ENCODE data around the gene FBXO3. TPM values are rescaled to one million over a fixed set of nuclear protein-coding genes. Genes with fewer than 3 reads are reported as not detected.

FBXO3 gene
- total RNA-seq, 3 donors from 2014 or later (not counting 1 experiment from before 2014, with no cell fraction given), result 54.9 to 64.7 (median 56.2) TPM

- no peak for TF ChIP-seq CTCF (IDR thresholded peaks at IDR 0.05)
- Histone ChIP-seq H3K4me1 (ENCODE audit: control insufficient read depth, insufficient read depth, low read length) (no peaks in the 10 kb centered on the region), H3K27me3 (ENCODE audit: control insufficient read depth, insufficient read depth, low read length) (no peaks in the 10 kb centered on the region), H3K27ac (ENCODE audit: low read length) (no peak overlapping the region), H3K4me3 (ENCODE audit: low read length) (no peak overlapping the region), H3K9me3 (ENCODE audit: control insufficient read depth, insufficient read depth, low read length) (no peaks in the 10 kb centered on the region), H3K36me3 (ENCODE audit: control insufficient read depth, insufficient read depth, low read length) (no peaks in the 10 kb centered on the region)
- Mint-ChIP-seq H3K4me1 (peaks cover 0 to 1% of the 10 kb centered on the region in 2 donors), H3K36me3 (no peaks in the 10 kb centered on the region), H3K27ac (no peak overlapping the region), H3K4me3 (no peak overlapping the region), H3K9me3 (no peaks in the 10 kb centered on the region), H3K27me3 (ENCODE audit: low read depth in 2 of 2) (peaks cover 22 to 25% of the 10 kb centered on the region in 2 donors)
- intact Hi-C loops (cut with micrococcal nuclease), result no loop called here
- no peak for DNase-seq
- 79% methylated on average over 4 of the region's 4 CpGs for WGBS (ENCODE audit: insufficient coverage)
- ATAC-seq, result no peak
Measured at GRCh38 chr11:33694346-33695050, 79.8 kb downstream of the FBXO3 start.

GRCh38 chr11:33692541-33692940, 81.8 kb downstream of the FBXO3 start:
- H3K27ac Mint-ChIP-seq, result no peak overlapping the region
- TF ChIP-seq CTCF (IDR thresholded peaks at IDR 0.05), result no peak
- no peaks in the 10 kb centered on the region for H3K4me1 Mint-ChIP-seq
- no peaks in the 10 kb centered on the region for H3K36me3 ChIP-seq (ENCODE audit: control insufficient read depth, insufficient read depth, low read length)
- H3K27me3 ChIP-seq (ENCODE audit: control insufficient read depth, insufficient read depth, low read length), result no peaks in the 10 kb centered on the region
- intact Hi-C loops (cut with micrococcal nuclease), result no loop called here
- H3K27me3 Mint-ChIP-seq (ENCODE audit: low read depth in 2 of 2), result peaks cover 17 to 22% of the 10 kb centered on the region in 2 donors
- no peaks in the 10 kb centered on the region for H3K9me3 Mint-ChIP-seq
- no peaks in the 10 kb centered on the region for H3K9me3 ChIP-seq (ENCODE audit: control insufficient read depth, insufficient read depth, low read length)
- H3K4me1 ChIP-seq (ENCODE audit: control insufficient read depth, insufficient read depth, low read length), result no peaks in the 10 kb centered on the region
- DNase-seq, result no peak
- no peak overlapping the region for H3K4me3 Mint-ChIP-seq
- H3K27ac ChIP-seq (ENCODE audit: low read length), result no peak overlapping the region
- no peak for ATAC-seq
- H3K36me3 Mint-ChIP-seq, result no peaks in the 10 kb centered on the region
- H3K4me3 ChIP-seq (ENCODE audit: low read length), result no peak overlapping the region
- WGBS (ENCODE audit: insufficient coverage), result 82% methylated on average over 3 of the region's 5 CpGs

GRCh38 chr11:33692013-33692504, 82.3 kb downstream of the FBXO3 start:
- H3K36me3 Mint-ChIP-seq, result no peaks in the 10 kb centered on the region
- WGBS (ENCODE audit: insufficient coverage), result 85% methylated on average over 9 of the region's 9 CpGs
- Histone ChIP-seq H3K27ac (ENCODE audit: low read length) (no peak overlapping the region), H3K27me3 (ENCODE audit: control insufficient read depth, insufficient read depth, low read length) (no peaks in the 10 kb centered on the region), H3K4me1 (ENCODE audit: control insufficient read depth, insufficient read depth, low read length) (no peaks in the 10 kb centered on the region), H3K36me3 (ENCODE audit: control insufficient read depth, insufficient read depth, low read length) (no peaks in the 10 kb centered on the region), H3K4me3 (ENCODE audit: low read length) (no peak overlapping the region), H3K9me3 (ENCODE audit: control insufficient read depth, insufficient read depth, low read length) (no peaks in the 10 kb centered on the region)
- H3K27me3 Mint-ChIP-seq (ENCODE audit: low read depth in 2 of 2), result peaks cover 12 to 17% of the 10 kb centered on the region in 2 donors
- DNase-seq, result no peak
- no peak overlapping the region for H3K4me3 Mint-ChIP-seq
- ATAC-seq, result no peak
- H3K27ac Mint-ChIP-seq, result no peak overlapping the region
- intact Hi-C loops (cut with micrococcal nuclease), result no loop called here
- TF ChIP-seq CTCF (IDR thresholded peaks at IDR 0.05), result no peak
- H3K9me3 Mint-ChIP-seq, result no peaks in the 10 kb centered on the region
- no peaks in the 10 kb centered on the region for H3K4me1 Mint-ChIP-seq
